WTC11 (cell line): ENCODE results near the gene STAG2. TPM values are rescaled to one million over a fixed set of nuclear protein-coding genes. Genes with fewer than 3 reads are reported as not detected.

ENCODE experiments used
- ATAC-seq: fragments of 200-7000 bp; cut with Tn5 transposase; 2 replicates; pipeline ENCODE4 v1.10.0; 2021; ENCODE audit warnings: mild to moderate bottlenecking, moderate library complexity
- CTCF ChIA-PET: fragments of 300-600 bp; sonication (Branson Sonifier 250); formaldehyde crosslinking; loops from one replicate; lab custom pipeline; 2021; ENCODE audit warnings: antibody characterized with exemption; lab: Charles Lee
- POLR2A ChIA-PET: fragments of 350-600 bp; sonication (Branson Sonifier 250); formaldehyde crosslinking; loops from one replicate; lab custom pipeline; 2021; ENCODE audit warnings: antibody characterized with exemption; lab: Charles Lee
- DNase-seq: peaks from one replicate; pipeline ENCODE4 v3.0.0; 2021; ENCODE audit warnings: low spot score
- H3K27ac Mint-ChIP-seq: 2 replicates; pipeline ENCODE4 v1.8.0; 2021; ENCODE audit warnings: mixed read lengths
- H3K27me3 Mint-ChIP-seq: 2 replicates; pipeline ENCODE4 v1.8.0; 2021; ENCODE audit warnings: low read depth, mild to moderate bottlenecking, moderate library complexity, mixed read lengths
- H3K36me3 Mint-ChIP-seq: 2 replicates; pipeline ENCODE4 v1.8.0; 2021; ENCODE audit warnings: mixed read lengths
- H3K4me1 Mint-ChIP-seq: 2 replicates; pipeline ENCODE4 v1.8.0; 2022; ENCODE audit warnings: mixed read lengths
- H3K4me3 Mint-ChIP-seq: 2 replicates; pipeline ENCODE4 v1.8.0; 2021; ENCODE audit warnings: mild to moderate bottlenecking, moderate library complexity, mixed read lengths
- H3K9me3 Mint-ChIP-seq: 2 replicates; pipeline ENCODE4 v1.8.0; 2021; ENCODE audit warnings: mixed read lengths
- ARID4B ChIP-seq: sonication (generic); formaldehyde crosslinking; IDR thresholded peaks from 2 replicates; pipeline ENCODE4 v1.8.0; 2023; ENCODE audit warnings: missing genetic modification reagents, mild to moderate bottlenecking, borderline replicate concordance
- ATF6 ChIP-seq: sonication (generic); formaldehyde crosslinking; IDR thresholded peaks from 2 replicates; pipeline ENCODE4 v1.8.1; 2023; ENCODE audit warnings: mild to moderate bottlenecking, missing genetic modification reagents
- CREM ChIP-seq: sonication (generic); formaldehyde crosslinking; IDR thresholded peaks from 2 replicates; pipeline ENCODE4 v1.8.1; 2022; ENCODE audit warnings: mild to moderate bottlenecking, missing genetic modification reagents, moderate library complexity
- EMX1 ChIP-seq: fragments of 250-450 bp; sonication (Bioruptor Pico); IDR thresholded peaks from 2 replicates; pipeline ENCODE4 v1.8.0; 2021; ENCODE audit warnings: mild to moderate bottlenecking
- ESRRA ChIP-seq: sonication (generic); formaldehyde crosslinking; IDR thresholded peaks from 2 replicates; pipeline ENCODE4 v1.8.1; 2022; ENCODE audit warnings: mild to moderate bottlenecking, missing genetic modification reagents, borderline replicate concordance
- FOXJ3 ChIP-seq: sonication (generic); formaldehyde crosslinking; IDR thresholded peaks from 2 replicates; pipeline ENCODE4 v1.9.0; 2021; ENCODE audit warnings: missing genetic modification reagents, mild to moderate bottlenecking, borderline replicate concordance
- GTF2I ChIP-seq: fragments of 250-450 bp; sonication (Bioruptor Pico); conservative IDR thresholded peaks from 2 replicates; pipeline ENCODE4 v1.4.0; 2021; ENCODE audit warnings: mild to moderate bottlenecking
- JAZF1 ChIP-seq: fragments of 250-450 bp; sonication (Bioruptor Pico); IDR thresholded peaks from 2 replicates; pipeline ENCODE4 v1.9.0; 2021; ENCODE audit warnings: moderate library complexity, mild to moderate bottlenecking, inconsistent platforms
- MAX ChIP-seq: sonication (generic); formaldehyde crosslinking; IDR thresholded peaks from 2 replicates; pipeline ENCODE4 v1.8.0; 2022; ENCODE audit warnings: mild to moderate bottlenecking, missing genetic modification reagents
- NFATC4 ChIP-seq: fragments of 250-450 bp; sonication (Bioruptor Pico); IDR thresholded peaks from 2 replicates; pipeline ENCODE4 v1.9.0; 2021; ENCODE audit warnings: mild to moderate bottlenecking
- PRDM15 ChIP-seq: sonication (generic); formaldehyde crosslinking; IDR thresholded peaks from 2 replicates; pipeline ENCODE4 v1.8.0; 2022; ENCODE audit warnings: missing genetic modification reagents
- RELA ChIP-seq: sonication (generic); formaldehyde crosslinking; IDR thresholded peaks from 2 replicates; pipeline ENCODE4 v1.8.1; 2022; ENCODE audit warnings: missing genetic modification reagents, mild to moderate bottlenecking, borderline replicate concordance
- SMAD3 ChIP-seq: sonication (generic); formaldehyde crosslinking; IDR thresholded peaks from 2 replicates; pipeline ENCODE4 v1.8.0; 2022; ENCODE audit warnings: missing genetic modification reagents, mild to moderate bottlenecking, borderline replicate concordance
- SP1 ChIP-seq: sonication (generic); formaldehyde crosslinking; conservative IDR thresholded peaks from 2 replicates; pipeline ENCODE4 v1.8.1; 2022; ENCODE audit warnings: missing genetic modification reagents
- TEAD4 ChIP-seq: sonication (generic); formaldehyde crosslinking; IDR thresholded peaks from 2 replicates; pipeline ENCODE4 v1.8.0; 2022; ENCODE audit warnings: mild to moderate bottlenecking, missing genetic modification reagents
- ZNF121 ChIP-seq: sonication (generic); formaldehyde crosslinking; IDR thresholded peaks from 2 replicates; pipeline ENCODE4 v1.8.0; 2023; ENCODE audit warnings: missing genetic modification reagents
- ZNF232 ChIP-seq: sonication (generic); formaldehyde crosslinking; IDR thresholded peaks from 2 replicates; pipeline ENCODE4 v1.8.0; 2022; ENCODE audit warnings: mild to moderate bottlenecking, missing genetic modification reagents
- ZNF396 ChIP-seq: fragments of 250-450 bp; sonication (Bioruptor Pico); IDR thresholded peaks from 2 replicates; pipeline ENCODE4 v1.8.0; 2021; ENCODE audit warnings: mild to moderate bottlenecking, moderate library complexity, borderline replicate concordance
- ZNF423 ChIP-seq: fragments of 250-450 bp; sonication (Bioruptor Pico); IDR thresholded peaks from 2 replicates; pipeline ENCODE4 v2.1.2; 2022; ENCODE audit warnings: mild to moderate bottlenecking, moderate library complexity
- total RNA-seq: library from RNA; stranded (reverse); gene quantifications from 3 replicates; pipeline ENCODE4 v1.2.3, GENCODE V29; 2021
- TF ChIP-seq, protein P1 (sequence below): fragments of 200-600 bp; IDR thresholded peaks from 2 replicates; pipeline ENCODE4 v1.8.0; 2022; ENCODE audit warnings: antibody characterized with exemption
- TF ChIP-seq, protein P2 (sequence below): sonication (generic); formaldehyde crosslinking; conservative IDR thresholded peaks from 2 replicates; pipeline ENCODE4 v1.8.1; 2022; ENCODE audit warnings: mild to moderate bottlenecking, missing genetic modification reagents

The STAG2 gene
- total RNA-seq, 1 experiment from 2014 or later, result 70.5 TPM

GRCh38 chrX:123968383-123969050, 7.0 kb downstream of the STAG2 start:
- ChIA-PET POLR2A (no interaction called here), CTCF (no interaction called here)
- Mint-ChIP-seq H3K4me1 (peaks cover 46% of the 10 kb centered on the region), H3K9me3 (no peaks in the 10 kb centered on the region), H3K27ac (no peak overlapping the region), H3K27me3 (no peaks in the 10 kb centered on the region), H3K4me3 (no peak overlapping the region), H3K36me3 (no peaks in the 10 kb centered on the region)
- no peak for ATAC-seq
- peak; percentile 53; the same call in 1 of the 2 replicates for TF ChIP-seq ZNF121
- no peak for TF ChIP-seq SP1 (CRISPR knock-in tag)
- TF ChIP-seq ESRRA (CRISPR knock-in tag), result no peak
- DNase-seq, result no peak

GRCh38 chrX:123971982-123972381, 10.5 kb downstream of the STAG2 start:
- CTCF ChIA-PET, result no interaction called here
- POLR2A ChIA-PET, result interaction anchor here (0.6 kb wide), 1 partner anchor 138 kb away, joined by 5 read pairs; no protein-coding TSS in a partner anchor
- H3K27ac Mint-ChIP-seq, result no peak overlapping the region

DNA sequence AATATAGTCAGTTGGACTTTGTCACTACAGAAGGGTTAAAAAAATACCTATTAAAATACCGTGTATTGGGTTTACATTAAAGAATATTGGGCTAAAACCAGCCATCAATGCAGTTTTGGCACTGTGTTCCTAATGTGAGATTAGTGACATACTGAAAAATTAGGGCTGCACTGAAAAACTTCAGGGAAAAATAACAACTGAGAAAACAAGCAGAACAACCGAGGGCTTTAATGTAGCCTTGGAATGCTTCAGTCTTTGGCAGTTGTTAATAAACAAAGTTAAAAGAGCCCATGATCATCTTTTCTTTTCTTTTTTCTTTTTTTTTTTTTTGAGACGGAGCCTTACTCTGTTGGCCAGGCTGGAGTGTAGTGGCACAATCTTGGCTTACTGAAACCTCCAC, 12.4 kb downstream of the STAG2 start:
- CTCF ChIA-PET, result no interaction called here
- POLR2A ChIA-PET, result no interaction called here
- no peak for DNase-seq
- Mint-ChIP-seq H3K27me3 (no peaks in the 10 kb centered on the region), H3K27ac (no peak overlapping the region), H3K4me3 (no peak overlapping the region), H3K9me3 (no peaks in the 10 kb centered on the region), H3K36me3 (no peaks in the 10 kb centered on the region), H3K4me1 (peaks cover 24% of the 10 kb centered on the region)
- no peak for ATAC-seq
- TF ChIP-seq SP1 (CRISPR knock-in tag), result no peak
- TF ChIP-seq RELA (CRISPR knock-in tag), result no peak
- TF ChIP-seq ZNF232 (CRISPR knock-in tag), result no peak
- no peak for TF ChIP-seq SMAD3
- TF ChIP-seq FOXJ3 (CRISPR knock-in tag), result no peak
- no peak for TF ChIP-seq ARID4B (CRISPR knock-in tag)
- TF ChIP-seq, protein P1, sequence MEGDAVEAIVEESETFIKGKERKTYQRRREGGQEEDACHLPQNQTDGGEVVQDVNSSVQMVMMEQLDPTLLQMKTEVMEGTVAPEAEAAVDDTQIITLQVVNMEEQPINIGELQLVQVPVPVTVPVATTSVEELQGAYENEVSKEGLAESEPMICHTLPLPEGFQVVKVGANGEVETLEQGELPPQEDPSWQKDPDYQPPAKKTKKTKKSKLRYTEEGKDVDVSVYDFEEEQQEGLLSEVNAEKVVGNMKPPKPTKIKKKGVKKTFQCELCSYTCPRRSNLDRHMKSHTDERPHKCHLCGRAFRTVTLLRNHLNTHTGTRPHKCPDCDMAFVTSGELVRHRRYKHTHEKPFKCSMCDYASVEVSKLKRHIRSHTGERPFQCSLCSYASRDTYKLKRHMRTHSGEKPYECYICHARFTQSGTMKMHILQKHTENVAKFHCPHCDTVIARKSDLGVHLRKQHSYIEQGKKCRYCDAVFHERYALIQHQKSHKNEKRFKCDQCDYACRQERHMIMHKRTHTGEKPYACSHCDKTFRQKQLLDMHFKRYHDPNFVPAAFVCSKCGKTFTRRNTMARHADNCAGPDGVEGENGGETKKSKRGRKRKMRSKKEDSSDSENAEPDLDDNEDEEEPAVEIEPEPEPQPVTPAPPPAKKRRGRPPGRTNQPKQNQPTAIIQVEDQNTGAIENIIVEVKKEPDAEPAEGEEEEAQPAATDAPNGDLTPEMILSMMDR, result no peak
- TF ChIP-seq GTF2I (CRISPR knock-in tag), result no peak
- no peak for TF ChIP-seq PRDM15

More at GRCh38 chrX:123971982-123972381, 10.5 kb downstream of the STAG2 start:
- ATAC-seq (no peak), DNase-seq (no peak)
- Mint-ChIP-seq H3K9me3 (no peaks in the 10 kb centered on the region), H3K4me1 (peaks cover 31% of the 10 kb centered on the region), H3K36me3 (no peaks in the 10 kb centered on the region), H3K4me3 (no peak overlapping the region), H3K27me3 (no peaks in the 10 kb centered on the region)
- TF ChIP-seq ATF6 (no peak), MAX (CRISPR knock-in tag) (no peak), ESRRA (CRISPR knock-in tag) (no peak), NFATC4 (CRISPR knock-in tag) (no peak), TEAD4 (no peak), EMX1 (no peak), ZNF396 (CRISPR knock-in tag) (no peak), JAZF1 (CRISPR knock-in tag) (no peak), ZNF423 (CRISPR knock-in tag) (no peak), CREM (CRISPR knock-in tag) (no peak), ZNF121 (no peak)
- TF ChIP-seq, protein P2, sequence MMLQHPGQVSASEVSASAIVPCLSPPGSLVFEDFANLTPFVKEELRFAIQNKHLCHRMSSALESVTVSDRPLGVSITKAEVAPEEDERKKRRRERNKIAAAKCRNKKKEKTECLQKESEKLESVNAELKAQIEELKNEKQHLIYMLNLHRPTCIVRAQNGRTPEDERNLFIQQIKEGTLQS, result no peak
